ENCODE data around the gene RTBDN.

- no peak for TF ChIP-seq CTCF (IDR thresholded peaks at IDR 0.05)
- TF ChIP-seq EZH2 (IDR thresholded peaks at IDR 0.05) = no peak
- TF ChIP-seq EZH2phosphoT487 (IDR thresholded peaks at IDR 0.05) = no peak
Measured at GRCh38 chr19:12783291-12783848, 51.0 kb downstream of the RTBDN start.

All from neural progenitor cell (in vitro differentiated cells).